GM12891 (cell line): ENCODE data around the gene CACNA2D2.

ENCODE experiments used
- PAX5 ChIP-seq: IDR thresholded peaks from 2 replicates; pipeline ENCODE4 v1.6.1; 2011; ENCODE audit warnings: low read length, moderate library complexity, mild to moderate bottlenecking; ENCODE audit not compliant: insufficient read depth, severe bottlenecking
- POLR2A ChIP-seq: IDR thresholded peaks from 2 replicates; pipeline ENCODE4 v1.6.1; 2011; ENCODE audit warnings: low read depth, low read length, control low read depth
- POLR2AphosphoS5 ChIP-seq: IDR thresholded peaks from 2 replicates; pipeline ENCODE4 v1.6.1; 2011; ENCODE audit warnings: low read depth, low read length, control low read depth
- SPI1 ChIP-seq: IDR thresholded peaks from 2 replicates; pipeline ENCODE4 v1.6.1; 2011; ENCODE audit warnings: low read depth, low read length, control low read depth
- TAF1 ChIP-seq: IDR thresholded peaks from 2 replicates; pipeline ENCODE4 v1.6.1; 2011; ENCODE audit warnings: low read depth, low read length, control low read depth

DNA sequence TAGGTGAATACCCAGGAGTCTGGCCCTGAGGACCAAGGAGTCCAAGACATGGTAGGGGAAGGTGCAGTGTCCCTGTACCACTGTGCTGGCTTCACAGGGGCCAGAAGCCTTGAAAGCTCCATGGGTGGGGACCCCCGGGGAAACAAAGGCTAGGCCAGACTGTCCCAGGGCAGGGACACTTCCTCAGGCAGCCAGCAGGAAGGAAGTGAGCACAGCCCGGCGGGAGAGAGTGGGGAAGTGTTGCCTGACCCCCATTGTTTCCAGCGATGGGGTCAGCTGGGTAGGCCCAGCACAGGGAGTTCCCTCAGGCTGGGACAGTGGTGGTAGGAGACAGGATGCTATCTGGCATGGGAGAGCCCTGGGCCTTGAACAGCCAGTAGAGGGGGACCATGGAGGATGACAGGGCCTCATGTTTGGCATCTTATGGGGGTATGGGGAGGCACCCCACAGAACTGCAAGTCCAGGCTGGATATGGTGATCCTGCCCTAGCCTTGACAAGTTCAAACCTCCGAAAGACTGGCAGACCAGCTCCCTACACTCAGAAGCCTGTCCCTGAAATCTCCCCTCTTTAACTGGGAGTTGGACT is 179.7 kb downstream of the CACNA2D2 start:
- TF ChIP-seq POLR2A (no peak), POLR2AphosphoS5 (no peak), SPI1 (no peak), TAF1 (no peak), PAX5 (no peak)
